ENCODE data around the gene CRYBA1.
A peak's percentile ranks its signal among the peaks of the same experiment; 100 is the strongest.
"Not testable (repeated sequence)": the region's sequence is repeated elsewhere in the genome, so short reads cannot be mapped to it uniquely, and the experiment has no call there.

The CRYBA1 gene

GRCh38 chr17:29246628-29247027 is at the start of gene CRYBA1:
CRYBA1 (plus strand) TSS chr17:29246859; CDS start chr17:29246864, 5 bp downstream.
- no peak for DNase-seq

GRCh38 chr17:29197516-29198272 is 49.0 kb upstream of the CRYBA1 start:
- DNase-seq, result no peak

DNA sequence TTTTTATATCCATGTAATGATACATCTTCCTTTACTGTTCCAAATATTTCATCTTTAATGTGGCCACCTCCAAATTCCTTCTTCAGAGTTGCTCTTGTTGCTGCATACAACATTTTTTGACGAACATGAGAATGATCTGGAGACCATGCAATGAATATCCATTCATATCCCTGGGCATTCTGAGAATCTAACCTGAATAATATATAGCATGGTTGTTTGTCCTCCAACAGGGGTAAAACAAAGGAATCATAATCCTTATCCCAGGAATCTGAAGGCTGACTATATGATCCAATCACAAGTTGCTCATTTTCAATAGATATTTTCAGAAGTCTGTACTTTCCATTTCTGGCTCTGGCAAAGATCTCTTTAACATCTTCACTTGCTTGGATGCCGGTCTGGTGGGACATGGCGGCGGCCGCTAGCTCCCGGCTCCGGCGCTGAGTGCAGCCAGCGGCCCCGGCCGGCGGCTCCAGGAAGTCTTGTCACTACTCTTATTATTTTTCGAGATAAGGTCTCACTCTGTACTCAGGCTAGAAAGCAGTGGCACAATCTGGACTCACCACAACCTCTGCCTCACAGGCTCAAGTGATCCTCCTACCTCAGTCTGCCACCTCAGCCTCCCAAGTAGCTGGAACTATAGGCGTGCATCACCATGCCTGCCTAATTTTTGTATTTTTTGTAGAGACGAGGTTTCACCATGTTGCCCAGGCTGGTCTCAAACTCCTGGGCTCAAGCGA is 42.4 kb upstream of the CRYBA1 start:
- DNase-seq, result not testable (repeated sequence)

GRCh38 chr17:29205047-29205446 is 41.6 kb upstream of the CRYBA1 start:
- DNase-seq, result no peak

GRCh38 chr17:29207975-29208374 is 38.7 kb upstream of the CRYBA1 start:
- DNase-seq, result no peak

DNA sequence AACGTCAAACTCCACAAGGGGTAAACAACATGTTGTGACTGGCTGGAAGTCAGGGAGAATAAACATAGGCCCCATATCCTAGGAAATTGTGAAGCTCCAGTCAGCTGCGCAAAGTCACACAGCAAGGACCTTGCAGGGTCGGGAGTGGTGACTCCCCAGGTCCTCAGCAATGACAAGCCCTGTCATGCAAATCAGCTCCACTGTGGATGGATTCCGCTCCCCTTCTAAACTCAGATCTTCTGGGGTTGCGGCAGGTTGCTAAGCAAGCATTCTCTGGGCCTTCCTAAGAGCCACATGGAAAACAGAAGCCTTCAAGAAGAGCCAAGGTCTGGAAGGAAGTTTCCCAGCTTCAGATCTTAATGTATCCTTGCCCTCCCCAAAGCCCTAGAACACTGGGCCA is 37.6 kb upstream of the CRYBA1 start:
- no peak for DNase-seq

DNA sequence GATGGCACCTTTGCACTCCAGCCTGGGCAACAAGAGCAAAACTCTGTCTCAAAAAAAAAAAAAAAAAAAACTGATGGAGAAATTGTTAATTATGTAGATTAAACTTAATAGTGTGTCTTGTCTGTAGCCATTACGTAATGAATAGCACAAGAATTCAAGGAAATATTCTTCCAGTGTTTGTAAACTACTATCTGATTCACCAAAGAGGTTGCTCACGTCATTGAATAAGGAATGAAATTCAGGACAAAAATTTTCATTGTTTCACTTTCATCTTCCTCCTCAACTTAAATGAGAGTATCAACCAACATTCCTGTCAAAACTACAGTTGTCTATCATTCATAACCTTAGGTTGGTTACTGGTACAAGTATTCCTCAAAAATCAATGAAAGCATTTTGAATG is 35.8 kb upstream of the CRYBA1 start:
- no peak for DNase-seq

DNA sequence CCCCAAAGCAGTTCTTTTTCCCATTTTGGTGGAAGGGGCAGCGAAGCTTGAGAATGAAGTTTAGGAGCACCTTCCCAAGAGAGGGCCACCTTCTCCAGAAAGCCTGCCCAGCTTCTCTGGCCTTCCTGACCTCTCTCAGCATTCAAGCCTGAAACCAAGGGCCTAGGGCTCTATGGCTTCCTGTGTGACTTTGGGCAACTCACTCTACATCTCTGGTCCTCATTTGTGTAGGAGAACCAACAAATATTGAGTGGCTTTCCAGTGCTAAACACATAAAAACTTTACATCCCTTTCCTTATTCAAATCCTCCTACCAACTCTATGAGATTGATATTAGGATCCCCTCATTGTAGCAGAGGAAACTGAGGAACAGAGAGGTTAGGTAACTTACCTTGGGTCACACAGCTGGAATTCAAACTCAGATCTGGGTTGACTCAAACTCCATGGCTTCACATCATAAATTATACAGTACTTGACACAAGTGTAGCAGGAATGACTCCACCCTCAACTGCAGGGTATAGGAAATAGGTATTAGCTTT is 34.5 kb upstream of the CRYBA1 start:
- no peak for DNase-seq

- no peak for DNase-seq
These were observed 34.0 kb upstream of the CRYBA1 start for GRCh38 chr17:29212681-29213121.

- DNase-seq, result no peak
These were observed 32.2 kb upstream of the CRYBA1 start for GRCh38 chr17:29214215-29215146.

DNA sequence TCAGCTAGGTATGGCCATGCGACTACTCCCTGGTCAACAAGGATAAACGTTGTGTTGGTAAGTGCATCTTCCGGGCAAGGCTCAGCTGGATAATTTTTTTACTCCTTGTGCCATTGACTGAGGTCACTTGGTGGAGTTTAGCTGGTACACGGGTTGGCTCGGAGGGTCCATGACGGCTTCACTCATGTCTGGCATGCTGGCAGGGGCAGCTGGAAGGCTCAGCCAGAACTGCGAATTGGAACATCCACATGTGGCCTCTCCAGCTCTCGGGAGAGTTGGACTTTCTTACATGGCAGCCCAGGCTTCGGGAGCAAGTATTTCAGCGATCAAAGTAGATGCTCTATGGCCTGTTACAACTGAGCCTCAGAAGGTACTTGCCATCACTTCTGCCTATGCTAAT is 31.5 kb upstream of the CRYBA1 start:
- no peak for DNase-seq

DNA sequence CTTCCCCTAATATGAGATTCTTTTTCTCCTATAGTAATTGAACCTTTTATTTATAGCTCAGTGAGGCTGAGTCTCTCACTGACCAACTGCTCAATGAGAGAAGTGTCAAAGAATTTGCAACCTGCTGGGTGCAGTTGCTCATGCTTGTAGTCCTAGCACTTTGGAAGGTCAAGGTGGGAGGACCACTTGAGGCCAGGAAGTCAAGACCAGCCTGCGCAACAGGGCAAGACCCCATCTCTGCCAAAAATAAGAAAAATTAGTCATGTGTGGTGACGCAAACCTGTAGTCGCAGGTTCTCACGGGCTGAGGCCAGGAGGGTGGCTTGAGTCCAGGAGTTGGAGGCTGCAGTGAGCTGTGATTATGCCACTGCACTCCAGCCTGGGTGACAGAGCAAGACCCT is 30.9 kb upstream of the CRYBA1 start:
- no peak for DNase-seq

DNA sequence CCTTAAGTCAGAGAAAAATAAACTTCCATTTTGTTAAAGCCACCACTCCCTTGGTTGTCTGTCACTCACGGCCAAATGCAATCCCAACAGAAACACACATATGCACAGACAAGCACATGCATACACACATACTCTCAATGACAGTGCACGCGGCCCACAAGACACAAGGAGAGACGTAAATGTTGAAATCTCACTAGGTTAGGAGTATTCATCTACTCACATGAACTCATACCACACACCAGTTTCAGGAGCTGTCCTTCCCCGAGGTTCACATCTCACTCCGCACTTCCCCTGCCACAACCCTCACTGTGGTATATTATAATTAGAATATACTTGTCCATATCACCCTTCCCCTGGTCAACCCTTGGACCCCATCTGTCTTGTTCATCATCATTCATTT is 30.5 kb upstream of the CRYBA1 start:
- no peak for DNase-seq

DNA sequence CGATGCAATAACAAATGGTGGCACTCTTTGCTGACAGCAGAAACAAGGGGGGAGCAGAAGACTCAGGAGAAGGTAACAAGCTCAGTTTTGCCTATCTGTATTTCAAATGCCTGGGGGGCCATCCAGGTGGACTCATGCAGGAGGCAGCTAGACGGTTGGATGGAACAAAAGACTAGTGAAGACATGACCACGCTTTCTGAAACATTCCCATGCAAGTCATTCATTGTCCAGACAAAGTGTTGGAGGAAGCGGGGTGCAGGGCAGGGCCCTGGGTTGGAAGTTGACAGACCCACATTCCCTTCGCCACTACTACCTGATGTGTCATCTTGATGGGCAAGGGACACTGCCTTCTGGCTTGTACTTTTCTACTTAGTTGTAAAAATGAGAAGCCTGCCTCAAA is 29.8 kb upstream of the CRYBA1 start:
- DNase-seq, result no peak

DNA sequence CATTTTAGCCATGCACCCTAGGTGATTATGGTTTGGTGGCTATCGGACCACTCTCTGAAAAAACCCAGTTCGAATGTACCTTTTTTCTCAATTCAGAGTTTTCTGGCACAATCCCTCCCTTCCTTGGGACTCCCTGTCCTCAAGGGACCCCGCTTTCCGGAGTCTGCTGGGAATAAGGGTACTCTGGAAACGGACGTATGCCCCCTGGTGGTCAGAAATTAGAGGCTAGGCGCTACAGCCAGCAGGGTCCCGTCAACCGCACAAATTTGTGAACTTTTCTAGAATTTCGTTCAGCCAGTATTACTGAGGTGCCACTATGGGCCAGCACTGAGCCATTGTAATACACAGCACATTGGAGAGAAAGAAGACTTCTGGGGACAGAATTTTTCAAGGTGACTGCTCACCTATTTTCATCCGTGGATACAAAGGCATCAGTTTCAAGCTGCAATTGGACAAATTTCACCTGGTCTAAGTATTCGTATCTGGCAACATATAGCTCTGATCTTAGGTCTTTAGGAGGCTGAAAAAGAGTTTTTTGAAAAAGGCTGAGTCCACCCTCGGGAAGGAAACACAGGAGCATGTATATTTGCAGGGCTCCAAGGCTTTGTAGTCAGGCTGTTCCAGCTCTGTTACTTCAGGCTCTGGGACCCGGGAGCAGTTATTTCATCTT is 27.1 kb upstream of the CRYBA1 start:
- peak; percentile 71 for DNase-seq

GRCh38 chr17:29221338-29221737 is 25.3 kb upstream of the CRYBA1 start:
- not testable (repeated sequence) for DNase-seq

- no peak for DNase-seq
These were observed 21.3 kb upstream of the CRYBA1 start for GRCh38 chr17:29225396-29225795.

DNA sequence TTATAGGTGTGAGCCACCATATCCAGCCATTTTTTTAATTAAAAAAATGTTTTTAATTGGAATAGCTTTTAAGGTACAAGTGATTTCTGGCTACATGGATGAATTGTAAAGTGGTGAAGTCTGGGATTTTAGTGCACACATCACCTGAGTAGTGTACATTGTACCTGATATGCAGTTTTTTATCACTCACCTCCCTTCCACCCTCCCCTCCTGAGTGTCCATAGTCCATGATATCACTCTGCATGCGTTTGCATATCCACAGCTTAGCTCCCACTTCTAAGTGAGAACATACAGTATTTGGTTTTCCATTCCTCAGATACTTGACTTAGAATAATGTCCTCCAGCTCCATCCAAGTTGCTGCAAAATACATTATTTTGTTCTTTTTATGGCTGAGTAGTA is 13.4 kb upstream of the CRYBA1 start:
- no peak for DNase-seq

DNA sequence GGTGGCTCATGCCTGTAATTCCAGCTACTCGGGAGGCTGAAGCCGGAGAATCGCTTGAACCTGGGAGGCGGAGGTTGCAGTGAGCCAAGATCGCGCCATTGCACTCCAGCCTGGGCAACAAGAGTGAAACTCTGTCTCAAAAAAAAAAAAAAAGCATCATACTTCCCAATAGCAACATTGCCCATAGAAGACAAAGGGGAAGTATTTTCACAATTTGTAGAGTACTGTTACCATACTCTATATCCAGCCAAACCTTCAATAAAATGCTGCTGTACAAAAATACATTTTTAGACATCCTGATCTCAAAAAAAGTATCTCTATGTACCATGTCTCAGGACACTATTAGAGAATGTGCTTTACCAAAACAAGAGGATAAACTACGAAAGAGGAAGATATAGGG is 11.7 kb upstream of the CRYBA1 start:
- not testable (repeated sequence) for DNase-seq

DNA sequence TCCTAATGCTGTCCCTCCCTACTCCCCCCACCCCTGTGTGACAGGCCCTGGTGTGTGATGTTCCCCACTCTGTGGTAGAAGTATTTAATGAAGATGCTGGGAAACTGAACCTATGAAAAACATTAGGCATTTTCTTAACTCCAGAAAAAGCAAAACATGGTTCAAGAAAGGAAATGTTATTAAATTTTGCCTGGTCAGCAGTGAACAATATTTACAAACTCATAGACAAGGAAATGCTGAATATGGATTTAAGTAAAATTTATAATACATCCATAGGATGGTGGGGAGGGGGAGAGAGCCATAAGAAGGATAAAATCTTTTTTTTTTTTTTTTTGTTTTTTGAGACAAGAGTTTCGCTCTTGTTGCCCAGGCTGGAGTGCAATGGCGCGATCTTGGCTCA is 10.8 kb upstream of the CRYBA1 start:
- DNase-seq, result no peak

DNA sequence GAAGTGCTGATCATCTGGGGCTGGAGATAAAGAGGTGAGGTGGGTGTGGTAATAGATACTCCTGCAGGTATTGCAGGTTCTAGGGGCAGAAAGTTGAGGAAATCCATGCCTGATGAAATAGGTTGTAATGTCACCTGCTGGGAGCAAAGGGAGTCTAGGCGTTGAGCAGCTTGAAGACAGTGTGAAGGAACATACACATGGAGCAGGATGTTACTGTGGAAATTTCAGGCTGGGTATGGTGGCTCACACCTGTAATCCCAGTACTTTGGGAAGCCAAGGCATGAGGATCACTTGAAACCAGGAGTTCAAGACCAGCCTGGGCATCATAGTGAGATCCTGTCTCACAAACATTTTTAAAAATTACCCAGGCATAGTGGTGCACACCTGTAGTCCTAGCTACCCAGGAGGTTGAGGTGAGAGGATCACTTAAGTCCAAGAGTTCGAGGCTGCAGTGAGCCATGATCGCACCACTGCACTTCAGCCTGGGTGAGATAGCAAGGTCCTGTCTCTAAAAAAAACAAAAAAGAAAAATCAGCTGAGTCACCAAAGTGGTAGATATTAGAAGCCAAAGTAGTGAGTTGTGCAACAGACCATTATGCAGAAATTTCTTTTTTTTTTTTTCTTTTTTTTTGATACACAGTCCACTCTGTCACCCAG is 9.1 kb upstream of the CRYBA1 start:
- no peak for DNase-seq

All from activated naive CD4-positive, alpha-beta T cell treated with Interleukin-2 at 50 U/mL for 16 hours (primary cell).